Esophagus squamous epithelium (tissue), 4 donors: ENCODE data around the gene ANO8.

Experiments
- POLR2A ChIP-seq, 4 donors: fragments of 450-650 bp; IDR thresholded peaks; one replicate each; pipeline ENCODE4 v1.6.1; 2017; ENCODE audit warnings: antibody characterized with exemption in 4 of 4, mild to moderate bottlenecking in 4 of 4, moderate library complexity in 3 of 4
- TF ChIP-seq, protein P1 (sequence below), 6 experiments: fragments of 450-650 bp in 4 of 6; fragments of 200-600 bp in 2 of 6; sonication (generic) in 2 of 6; IDR thresholded peaks; one replicate each; pipeline ENCODE4 v1.5.1; 2016 to 2019; ENCODE audit warnings: antibody characterized with exemption in 6 of 6, mild to moderate bottlenecking in 4 of 6, moderate library complexity in 4 of 6

DNA sequence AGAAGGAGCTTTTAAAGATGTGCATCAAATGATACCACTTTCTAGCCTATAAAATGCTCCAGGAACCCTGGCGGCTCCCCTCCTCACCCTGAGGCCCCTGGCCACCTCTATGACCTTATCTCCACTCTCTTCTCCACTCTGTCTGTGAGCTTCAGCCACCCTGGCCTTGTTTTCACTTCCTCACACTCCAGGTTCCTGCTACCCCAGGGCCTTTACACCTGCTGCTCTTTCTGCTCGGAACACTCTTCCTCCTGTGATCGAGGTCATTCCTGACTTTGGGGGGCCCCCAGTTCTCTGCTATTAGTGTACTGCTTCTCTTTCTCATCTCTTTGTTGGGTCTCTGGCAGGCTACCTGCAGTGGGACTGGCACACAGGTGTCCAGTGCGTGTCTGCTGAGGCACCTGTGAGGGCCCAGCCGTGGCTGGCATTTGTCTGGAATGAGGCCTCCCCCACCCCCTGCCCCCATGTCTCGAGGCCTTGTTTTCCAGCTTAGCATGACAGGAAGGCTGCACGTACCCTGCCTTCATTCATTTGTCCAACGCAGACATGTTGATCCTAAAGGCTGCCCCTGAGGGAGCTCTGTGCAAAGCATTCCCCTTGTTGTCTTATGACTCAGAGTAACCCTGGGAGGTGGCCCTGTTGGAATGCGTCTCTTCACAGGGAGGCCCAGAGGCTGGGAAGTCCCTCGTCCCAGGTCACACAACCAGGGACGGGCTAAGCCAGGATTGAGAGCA is 23.0 kb downstream of the ANO8 start:
- TF ChIP-seq, protein P1, sequence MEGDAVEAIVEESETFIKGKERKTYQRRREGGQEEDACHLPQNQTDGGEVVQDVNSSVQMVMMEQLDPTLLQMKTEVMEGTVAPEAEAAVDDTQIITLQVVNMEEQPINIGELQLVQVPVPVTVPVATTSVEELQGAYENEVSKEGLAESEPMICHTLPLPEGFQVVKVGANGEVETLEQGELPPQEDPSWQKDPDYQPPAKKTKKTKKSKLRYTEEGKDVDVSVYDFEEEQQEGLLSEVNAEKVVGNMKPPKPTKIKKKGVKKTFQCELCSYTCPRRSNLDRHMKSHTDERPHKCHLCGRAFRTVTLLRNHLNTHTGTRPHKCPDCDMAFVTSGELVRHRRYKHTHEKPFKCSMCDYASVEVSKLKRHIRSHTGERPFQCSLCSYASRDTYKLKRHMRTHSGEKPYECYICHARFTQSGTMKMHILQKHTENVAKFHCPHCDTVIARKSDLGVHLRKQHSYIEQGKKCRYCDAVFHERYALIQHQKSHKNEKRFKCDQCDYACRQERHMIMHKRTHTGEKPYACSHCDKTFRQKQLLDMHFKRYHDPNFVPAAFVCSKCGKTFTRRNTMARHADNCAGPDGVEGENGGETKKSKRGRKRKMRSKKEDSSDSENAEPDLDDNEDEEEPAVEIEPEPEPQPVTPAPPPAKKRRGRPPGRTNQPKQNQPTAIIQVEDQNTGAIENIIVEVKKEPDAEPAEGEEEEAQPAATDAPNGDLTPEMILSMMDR (IDR thresholded peaks at IDR 0.05): no peak
- no peak for TF ChIP-seq POLR2A (IDR thresholded peaks at IDR 0.05)
